ENCODE measurements around the gene FAM107B.

The FAM107B gene

DNA sequence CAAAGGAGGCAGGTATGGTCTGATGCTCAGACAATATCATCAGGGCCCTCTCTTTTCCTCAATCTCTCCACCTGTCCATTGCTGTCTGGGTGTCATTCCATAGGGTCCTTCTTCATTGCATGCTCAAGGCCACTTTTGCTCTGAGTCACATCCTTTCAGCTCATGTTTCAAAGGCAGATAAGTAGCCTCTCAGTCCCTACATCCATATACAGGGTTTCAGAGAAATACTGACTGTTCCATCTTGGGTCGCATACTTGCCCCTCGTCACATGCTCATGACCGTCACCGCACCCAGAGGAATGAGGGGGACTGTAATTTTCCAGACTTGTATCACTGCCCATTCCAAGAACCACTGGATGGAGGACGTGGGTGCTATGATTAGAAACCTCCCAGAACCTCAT is 93.4 kb downstream of the FAM107B start:
- TF ChIP-seq, protein P1, sequence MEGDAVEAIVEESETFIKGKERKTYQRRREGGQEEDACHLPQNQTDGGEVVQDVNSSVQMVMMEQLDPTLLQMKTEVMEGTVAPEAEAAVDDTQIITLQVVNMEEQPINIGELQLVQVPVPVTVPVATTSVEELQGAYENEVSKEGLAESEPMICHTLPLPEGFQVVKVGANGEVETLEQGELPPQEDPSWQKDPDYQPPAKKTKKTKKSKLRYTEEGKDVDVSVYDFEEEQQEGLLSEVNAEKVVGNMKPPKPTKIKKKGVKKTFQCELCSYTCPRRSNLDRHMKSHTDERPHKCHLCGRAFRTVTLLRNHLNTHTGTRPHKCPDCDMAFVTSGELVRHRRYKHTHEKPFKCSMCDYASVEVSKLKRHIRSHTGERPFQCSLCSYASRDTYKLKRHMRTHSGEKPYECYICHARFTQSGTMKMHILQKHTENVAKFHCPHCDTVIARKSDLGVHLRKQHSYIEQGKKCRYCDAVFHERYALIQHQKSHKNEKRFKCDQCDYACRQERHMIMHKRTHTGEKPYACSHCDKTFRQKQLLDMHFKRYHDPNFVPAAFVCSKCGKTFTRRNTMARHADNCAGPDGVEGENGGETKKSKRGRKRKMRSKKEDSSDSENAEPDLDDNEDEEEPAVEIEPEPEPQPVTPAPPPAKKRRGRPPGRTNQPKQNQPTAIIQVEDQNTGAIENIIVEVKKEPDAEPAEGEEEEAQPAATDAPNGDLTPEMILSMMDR (conservative IDR thresholded peaks at IDR 0.05), result no peak
- H3K27ac ChIP-seq, result no peak overlapping the region

DNA sequence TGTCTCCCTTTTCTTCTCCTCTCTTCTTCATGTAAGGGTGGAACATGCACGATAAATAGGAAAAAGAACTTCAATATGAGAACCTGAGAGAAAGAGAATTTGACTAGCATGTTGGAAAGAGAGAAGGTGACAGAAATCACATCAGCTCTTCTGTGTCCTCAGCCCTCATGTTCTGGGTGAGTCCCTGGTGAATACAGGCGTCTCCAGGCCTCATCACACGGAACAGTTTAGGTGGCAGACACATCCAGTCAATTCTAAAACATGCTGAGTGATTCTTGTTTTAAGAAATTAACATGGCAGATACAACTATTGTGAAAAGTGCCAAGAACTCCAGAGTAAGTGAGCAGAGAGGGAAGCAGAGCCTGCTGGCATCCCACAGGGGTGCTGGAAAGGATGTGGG is 96.1 kb downstream of the FAM107B start:
- H3K27ac ChIP-seq, result no peak overlapping the region
- TF ChIP-seq, protein P1 (conservative IDR thresholded peaks at IDR 0.05), result no peak

GRCh38 chr10:14676732-14677131 is 98.0 kb downstream of the FAM107B start:
- TF ChIP-seq, protein P1 (conservative IDR thresholded peaks at IDR 0.05), result no peak
- H3K27ac ChIP-seq, result no peak overlapping the region

DNA sequence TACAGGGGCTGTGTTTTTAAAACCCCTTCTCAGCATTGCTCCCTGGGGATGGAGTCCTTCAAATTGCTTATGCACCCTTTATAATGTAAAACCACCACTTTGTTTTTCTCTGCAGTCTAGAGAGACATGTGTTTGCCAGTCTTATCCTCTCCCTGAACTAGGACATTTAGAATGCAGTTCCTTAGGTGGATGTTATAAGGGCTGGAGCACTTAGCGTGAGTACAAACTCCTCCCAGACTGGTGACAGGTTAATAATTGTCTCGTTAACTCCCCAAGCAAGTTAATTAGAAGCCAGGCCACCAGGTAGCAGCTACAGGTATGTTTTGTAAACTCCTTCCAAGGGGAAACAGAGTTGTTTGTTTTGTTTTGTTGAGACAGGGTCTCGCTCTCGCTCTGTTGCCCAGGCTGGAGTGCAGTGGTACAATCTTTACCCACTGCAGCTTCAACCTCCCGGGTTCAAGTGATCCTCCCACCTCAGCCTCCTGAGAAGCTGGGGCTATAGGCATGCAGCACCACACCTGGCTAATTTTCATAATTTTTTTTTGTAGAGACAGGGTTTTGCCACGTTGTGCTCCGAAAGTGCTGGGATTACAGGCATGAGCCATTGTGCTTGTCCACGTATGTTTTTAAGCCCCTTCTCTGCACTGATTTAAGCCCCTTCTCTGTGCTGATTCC is 100.2 kb downstream of the FAM107B start:
- TF ChIP-seq, protein P1 (conservative IDR thresholded peaks at IDR 0.05), result no peak
- H3K27ac ChIP-seq, result peak overlapping the region; percentile 40; the same call in 1 of the 2 replicates

DNA sequence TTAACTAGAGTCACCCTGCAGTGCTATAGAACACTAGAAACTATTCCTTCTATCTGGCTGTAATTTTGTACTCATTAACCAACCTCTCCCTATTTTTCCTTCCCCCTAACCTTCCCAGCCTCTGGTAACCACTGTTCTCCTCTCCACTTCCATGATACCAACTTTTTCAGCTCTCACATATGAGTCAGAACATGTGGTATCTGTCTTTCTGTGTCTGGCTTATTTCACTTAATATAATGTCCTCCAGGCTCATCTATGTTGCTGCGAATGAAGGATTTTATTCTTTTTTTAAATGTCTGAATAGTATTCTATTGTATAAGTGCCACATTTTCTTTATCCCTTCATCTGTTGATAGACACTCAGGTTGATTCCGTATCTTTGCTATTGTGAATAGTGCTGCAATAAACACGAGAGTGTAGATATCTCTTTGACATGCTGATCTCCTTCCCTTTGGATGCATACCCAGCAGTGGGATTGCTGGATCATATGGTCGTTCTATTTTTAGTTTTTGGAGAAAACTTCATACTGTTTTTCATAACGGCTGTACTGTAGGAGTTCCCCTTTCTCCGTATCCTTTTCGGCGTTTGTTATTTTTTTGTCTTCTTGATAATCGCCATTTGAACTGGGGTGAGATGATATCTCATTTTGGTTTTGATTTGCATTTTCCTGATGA is 101.4 kb downstream of the FAM107B start:
- H3K27ac ChIP-seq, result peak overlapping the region; percentile 40; the same call in 1 of the 2 replicates
- TF ChIP-seq, protein P1 (conservative IDR thresholded peaks at IDR 0.05), result no peak

GRCh38 chr10:14671386-14671831 is 103.3 kb downstream of the FAM107B start:
- H3K27ac ChIP-seq, result no peak overlapping the region
- TF ChIP-seq, protein P1 (conservative IDR thresholded peaks at IDR 0.05), result no peak

- TF ChIP-seq, protein P1 (conservative IDR thresholded peaks at IDR 0.05), result no peak
- H3K27ac ChIP-seq, result no peak overlapping the region
Observed at GRCh38 chr10:14670551-14671240, 104.0 kb downstream of the FAM107B start.

Measured in VCaP (cell line).